GM12878 (cell line): ENCODE data around the gene RNMT. TPM values are rescaled to one million over a fixed set of nuclear protein-coding genes. Genes with fewer than 3 reads are reported as not detected.

Experiments used
- ATAC-seq: fragments of 200-7000 bp; cut with Tn5 transposase; 3 replicates; pipeline ENCODE4 v1.9.1; 2020; ENCODE audit warnings: mild to moderate bottlenecking, moderate library complexity
- BruUV-seq: library from RNA; stranded (reverse); fragments of 400-500 nt; replicated peaks from 2 replicates; lab custom pipeline; 2021; lab: Mats Ljungman, UMichigan
- CTCF ChIA-PET: fragments of 300-600 bp; sonication (Branson Sonifier 250); formaldehyde crosslinking; extraction: SDS; loops from one replicate; lab custom pipeline; 2021; ENCODE audit warnings: inconsistent platforms; lab: Yijun Ruan, JAX
- POLR2A ChIA-PET: fragments of 350-600 bp; formaldehyde crosslinking; extraction: SDS; loops from one replicate; lab custom pipeline; 2021; ENCODE audit warnings: inconsistent platforms; lab: Charles Lee
- RAD21 ChIA-PET: fragments of 300-600 bp; sonication (Branson Sonifier 250); formaldehyde crosslinking; loops from one replicate; lab custom pipeline; 2023; ENCODE audit warnings: antibody characterized with exemption; ENCODE audit not compliant: unreplicated experiment; lab: Charles Lee
- SMC1A ChIA-PET: fragments of 300-600 bp; sonication (Branson Sonifier 250); formaldehyde crosslinking; loops from one replicate; lab custom pipeline; 2023; ENCODE audit not compliant: unreplicated experiment, uncharacterized antibody; lab: Charles Lee
- DNase-seq: peaks from one replicate; pipeline ENCODE4 v3.0.0-alpha.2; 2011; ENCODE audit warnings: low read depth, low spot score
- FAIRE-seq: peaks from 3 replicates; lab custom pipeline; 2011; peaks lifted over from hg19 to GRCh38; lab: Jason Lieb, UNC
- H2AFZ ChIP-seq: 2 replicates; pipeline ENCODE4 v1.6.0; 2011; ENCODE audit warnings: low read depth, low read length, control low read depth; ENCODE audit not compliant: control insufficient read depth
- H3K27ac ChIP-seq: 2 replicates; pipeline ENCODE4 v1.5.1; 2011; ENCODE audit warnings: control low read depth; ENCODE audit not compliant: control insufficient read depth, insufficient read depth
- H3K27me3 ChIP-seq, 2 experiments: replicated peaks in 1 of 2; 2 replicates each; pipeline versions ENCODE4 v1.6.0 to v1.6.1; 2011; ENCODE audit warnings: low read length in 1 of 2; ENCODE audit not compliant: control insufficient read depth in 2 of 2, insufficient read depth in 2 of 2
- H3K36me3 ChIP-seq, 2 experiments: 2 replicates each; pipeline ENCODE4 v1.5.1; 2011; ENCODE audit warnings: low read length in 1 of 2; ENCODE audit not compliant: control insufficient read depth in 2 of 2, insufficient read depth in 2 of 2
- H3K4me1 ChIP-seq: 2 replicates; pipeline ENCODE4 v1.6.1; 2011; ENCODE audit warnings: mild to moderate bottlenecking, low read length, moderate library complexity, mixed read lengths; ENCODE audit not compliant: control insufficient read depth, insufficient read depth
- H3K4me2 ChIP-seq: 2 replicates; pipeline ENCODE4 v1.6.0; 2011; ENCODE audit warnings: control low read depth; ENCODE audit not compliant: control insufficient read depth, insufficient read depth
- H3K4me3 ChIP-seq: fragments of 200-600 bp; sonication (generic); 2 replicates; pipeline ENCODE4 v1.5.1; 2016
- H3K79me2 ChIP-seq: 2 replicates; pipeline ENCODE4 v1.6.0; 2011; ENCODE audit warnings: low read length; ENCODE audit not compliant: control insufficient read depth, insufficient read depth
- H3K9ac ChIP-seq: 2 replicates; pipeline ENCODE4 v1.8.0; 2011; ENCODE audit warnings: low read length, control low read depth, mixed read lengths; ENCODE audit not compliant: control insufficient read depth, insufficient read depth
- H3K9me3 ChIP-seq: replicated peaks from 3 replicates; pipeline ENCODE4 v1.5.1; 2011; ENCODE audit warnings: mild to moderate bottlenecking, low read length; ENCODE audit not compliant: control insufficient read depth, insufficient read depth
- H4K20me1 ChIP-seq: 2 replicates; pipeline ENCODE4 v1.6.0; 2011; ENCODE audit not compliant: control insufficient read depth, insufficient read depth
- BACH1 ChIP-seq: fragments of 450-650 bp; IDR thresholded peaks from 2 replicates; pipeline ENCODE4 v1.6.1; 2017; ENCODE audit warnings: mild to moderate bottlenecking, borderline replicate concordance
- ETV6 ChIP-seq, 2 experiments: fragments of 450-650 bp in 1 of 2; IDR thresholded peaks in 1 of 2; conservative IDR thresholded peaks in 1 of 2; 2 replicates each; pipeline ENCODE4 v1.6.1; 2014; ENCODE audit warnings: antibody characterized with exemption in 1 of 2, borderline replicate concordance in 1 of 2, low read depth in 1 of 2, mild to moderate bottlenecking in 1 of 2, moderate library complexity in 1 of 2
- GATAD2B ChIP-seq: fragments of 450-650 bp; conservative IDR thresholded peaks from 2 replicates; pipeline ENCODE4 v1.6.1; 2017; ENCODE audit warnings: low read depth, mild to moderate bottlenecking, moderate library complexity
- NBN ChIP-seq: fragments of 450-650 bp; IDR thresholded peaks from 2 replicates; pipeline ENCODE4 v1.6.1; 2016
- POU2F2 ChIP-seq: IDR thresholded peaks from 3 replicates; pipeline ENCODE4 v1.6.1; 2011; ENCODE audit warnings: low read depth, mild to moderate bottlenecking, low read length, borderline replicate concordance
- RB1 ChIP-seq: fragments of 450-650 bp; formaldehyde crosslinking; IDR thresholded peaks from 2 replicates; pipeline ENCODE4 v1.6.1; 2017; ENCODE audit warnings: mild to moderate bottlenecking, borderline replicate concordance
- STAT1 ChIP-seq: fragments of 450-650 bp; conservative IDR thresholded peaks from 2 replicates; pipeline ENCODE4 v1.6.1; 2014; ENCODE audit warnings: antibody characterized with exemption, mild to moderate bottlenecking
- ZBED1 ChIP-seq: IDR thresholded peaks from 2 replicates; pipeline ENCODE4 v1.6.1; 2016; ENCODE audit warnings: borderline replicate concordance
- ZNF384 ChIP-seq: IDR thresholded peaks from 2 replicates; pipeline ENCODE4 v1.6.1; 2012; ENCODE audit warnings: low read depth, mild to moderate bottlenecking, low read length, improper control_type of control experiment, borderline replicate concordance
- WGBS: methylation state at CpG from one replicate; pipeline ENCODE4 v1.1.6; 2016; ENCODE audit warnings: low lambda C conversion rate; ENCODE audit not compliant: insufficient replicate concordance, insufficient coverage; ENCODE audit errors: missing lambda C conversion rate; 5-methylcytosine and 5-hydroxymethylcytosine counted together
- in situ Hi-C: fragments of 300-500 bp; cut with MboI; formaldehyde crosslinking; loops from 9 replicates; pipeline ENCODE4 v1.14.3; 2018; ENCODE audit warnings: mixed read lengths
- intact Hi-C: fragments of 100-400 bp; cut with micrococcal nuclease; formaldehyde crosslinking; loops from one replicate; pipeline ENCODE4 v1.14.2; 2022; ENCODE audit not compliant: unreplicated experiment
- polyA plus RNA-seq, 11 experiments: library from polyadenylated mRNA; depleted of rRNA in 4 of 11; unstranded in 6 of 11; stranded (reverse) in 5 of 11; fragments of >200 nt; fragmentation: Nextera tagmentation in 4 of 11; fragmentation: Illumina TruSeq in 1 of 11; extraction: Ambion mirVana in 4 of 11; extraction: Trizol in 1 of 11; gene quantifications; 1 replicate in 1 of 11; 2 replicates in 10 of 11; pipeline versions ENCODE4 v1.2.1 to v1.2.3, GENCODE V29; 2011 to 2016; ENCODE audit warnings: inconsistent platforms in 2 of 11, missing spikeins in 2 of 11, low read depth in 1 of 11
- total RNA-seq, 4 experiments: library from RNA; depleted of rRNA in 3 of 4; stranded (reverse); fragments of >200 nt in 3 of 4; fragmentation: Illumina TruSeq in 1 of 4; extraction: Trizol in 1 of 4; gene quantifications; 2 replicates each; pipeline versions ENCODE4 v1.2.1 to v1.2.3, GENCODE V29; 2013 to 2021
- TF ChIP-seq, protein P1 (sequence below): fragments of 450-650 bp; formaldehyde crosslinking; IDR thresholded peaks from 2 replicates; pipeline ENCODE4 v1.5.0; 2022; ENCODE audit warnings: mild to moderate bottlenecking, missing genetic modification characterization

Gene RNMT
- total and polyA plus RNA-seq, 10 of the 15 experiments (the other 5 are each of a cell fraction or from before 2014, with no cell fraction given), result 18.1 to 63.2 (median 38.8) TPM

DNA sequence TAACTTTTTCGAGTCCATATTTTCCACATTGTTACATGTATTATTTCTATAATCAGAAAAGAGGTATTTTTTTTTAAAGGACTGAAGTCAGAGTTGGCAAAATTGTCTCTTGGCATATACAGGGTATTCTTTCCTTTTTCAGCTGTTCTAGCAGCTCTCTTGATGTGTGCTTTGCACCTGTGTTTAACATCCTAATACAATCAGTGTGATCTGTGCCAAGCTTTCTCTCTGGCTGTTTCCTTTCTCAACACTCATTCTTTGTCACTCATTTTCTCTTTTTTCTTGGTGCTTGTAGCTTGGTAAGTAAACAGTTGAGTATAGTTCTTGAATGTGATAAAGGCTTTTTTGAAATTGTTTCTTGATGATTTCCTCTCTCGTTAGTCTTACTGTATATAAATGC lies 9.2 kb downstream of the RNMT start:
- Histone ChIP-seq H3K9me3 (no peaks in the 10 kb centered on the region; the same call in 2 of the 3 replicates), H3K4me3 (no peak overlapping the region), H3K27ac (no peak overlapping the region), H3K4me2 (no peak overlapping the region), H3K79me2 (peaks cover 4% of the 10 kb centered on the region), H3K9ac (no peak overlapping the region), H3K36me3 (peaks cover 0 to 30% of the 10 kb centered on the region in 2 experiments; a peak in 3 of 4 replicates), H3K4me1 (no peaks in the 10 kb centered on the region), H4K20me1 (no peaks in the 10 kb centered on the region), H3K27me3 (no peaks in the 10 kb centered on the region), H2AFZ (no peak overlapping the region)
- POLR2A ChIA-PET, result no interaction called here
- TF ChIP-seq RB1, result no peak
- no peak for TF ChIP-seq ZBED1
- no peak for TF ChIP-seq GATAD2B
- no peak for ATAC-seq
- 100% methylated on average over 2 of the region's 2 CpGs for WGBS
- RAD21 ChIA-PET, result no interaction called here
- intact Hi-C loops (loop anchor here (10.0 kb wide), 1 partner anchor 741 kb away; the partner anchor contains the start of gene CEP192), in situ Hi-C loops (no loop called here)
- SMC1A ChIA-PET, result no interaction called here
- CTCF ChIA-PET, result interaction anchor here (0.7 kb wide), 1 partner anchor 9 kb away, joined by 4 read pairs; no protein-coding TSS in a partner anchor
- DNase-seq, result no peak
- no peak for FAIRE-seq
- TSS peak; percentile 5 for BruUV-seq

DNA sequence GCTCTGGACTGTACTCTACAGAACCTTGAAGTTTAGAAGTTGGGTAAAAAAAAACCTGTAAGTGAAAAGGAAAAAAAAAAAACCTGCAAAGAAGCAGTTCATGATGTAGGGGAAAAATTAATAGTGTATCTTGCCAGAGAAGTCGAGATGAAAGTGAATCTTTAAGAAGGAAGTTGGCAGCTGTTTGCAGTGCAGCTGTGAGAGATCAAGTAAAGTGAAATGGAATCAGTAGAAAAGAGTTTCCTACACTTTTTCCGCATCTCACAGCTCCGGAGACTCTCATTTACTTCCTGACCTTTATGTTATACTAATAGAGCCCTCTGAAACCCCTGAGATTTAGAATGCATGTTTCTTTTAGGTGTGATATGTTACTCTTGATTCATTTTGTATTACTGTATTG lies 19.2 kb downstream of the RNMT start:
- Histone ChIP-seq H3K36me3 (peaks cover 0 to 25% of the 10 kb centered on the region in 2 experiments), H3K4me2 (no peak overlapping the region), H3K79me2 (no peaks in the 10 kb centered on the region), H4K20me1 (no peaks in the 10 kb centered on the region), H2AFZ (no peak overlapping the region), H3K4me1 (no peaks in the 10 kb centered on the region), H3K9ac (no peak overlapping the region), H3K27ac (no peak overlapping the region), H3K4me3 (no peak overlapping the region), H3K27me3 (no peaks in the 10 kb centered on the region), H3K9me3 (no peaks in the 10 kb centered on the region)
- POLR2A ChIA-PET, result no interaction called here
- no peak for TF ChIP-seq BACH1
- TF ChIP-seq ZNF384, result no peak
- no peak for TF ChIP-seq POU2F2
- no peak for TF ChIP-seq ETV6 (conservative IDR thresholded peaks at IDR 0.05 in 1 of 2, IDR thresholded peaks at IDR 0.05 in 1 of 2; ENCODE audit: borderline replicate concordance in 1 of 2, low read depth in 1 of 2)
- TF ChIP-seq, protein P1, sequence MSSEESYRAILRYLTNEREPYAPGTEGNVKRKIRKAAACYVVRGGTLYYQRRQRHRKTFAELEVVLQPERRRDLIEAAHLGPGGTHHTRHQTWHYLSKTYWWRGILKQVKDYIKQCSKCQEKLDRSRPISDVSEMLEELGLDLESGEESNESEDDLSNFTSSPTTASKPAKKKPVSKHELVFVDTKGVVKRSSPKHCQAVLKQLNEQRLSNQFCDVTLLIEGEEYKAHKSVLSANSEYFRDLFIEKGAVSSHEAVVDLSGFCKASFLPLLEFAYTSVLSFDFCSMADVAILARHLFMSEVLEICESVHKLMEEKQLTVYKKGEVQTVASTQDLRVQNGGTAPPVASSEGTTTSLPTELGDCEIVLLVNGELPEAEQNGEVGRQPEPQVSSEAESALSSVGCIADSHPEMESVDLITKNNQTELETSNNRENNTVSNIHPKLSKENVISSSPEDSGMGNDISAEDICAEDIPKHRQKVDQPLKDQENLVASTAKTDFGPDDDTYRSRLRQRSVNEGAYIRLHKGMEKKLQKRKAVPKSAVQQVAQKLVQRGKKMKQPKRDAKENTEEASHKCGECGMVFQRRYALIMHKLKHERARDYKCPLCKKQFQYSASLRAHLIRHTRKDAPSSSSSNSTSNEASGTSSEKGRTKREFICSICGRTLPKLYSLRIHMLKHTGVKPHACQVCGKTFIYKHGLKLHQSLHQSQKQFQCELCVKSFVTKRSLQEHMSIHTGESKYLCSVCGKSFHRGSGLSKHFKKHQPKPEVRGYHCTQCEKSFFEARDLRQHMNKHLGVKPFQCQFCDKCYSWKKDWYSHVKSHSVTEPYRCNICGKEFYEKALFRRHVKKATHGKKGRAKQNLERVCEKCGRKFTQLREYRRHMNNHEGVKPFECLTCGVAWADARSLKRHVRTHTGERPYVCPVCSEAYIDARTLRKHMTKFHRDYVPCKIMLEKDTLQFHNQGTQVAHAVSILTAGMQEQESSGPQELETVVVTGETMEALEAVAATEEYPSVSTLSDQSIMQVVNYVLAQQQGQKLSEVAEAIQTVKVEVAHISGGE (CRISPR knock-in tag), result no peak
- TF ChIP-seq STAT1, result no peak
- TF ChIP-seq NBN, result no peak
- FAIRE-seq (no peak), ATAC-seq (no peak), DNase-seq (no peak)
- in situ Hi-C loops, result no loop called here
- no TSS peak for BruUV-seq
- RAD21 ChIA-PET, result no interaction called here
- intact Hi-C loops, result no loop called here
- SMC1A ChIA-PET, result interaction anchor here (1.3 kb wide), 1 partner anchor 19 kb away, joined by 3 read pairs; no protein-coding TSS in a partner anchor
- WGBS, result 83% methylated on average over 3 of the region's 3 CpGs
- CTCF ChIA-PET, result interaction anchor here (1.0 kb wide), 1 partner anchor 14 kb away, joined by 3 read pairs; no protein-coding TSS in a partner anchor
